ENCODE results near the gene IFNL1.

DNA sequence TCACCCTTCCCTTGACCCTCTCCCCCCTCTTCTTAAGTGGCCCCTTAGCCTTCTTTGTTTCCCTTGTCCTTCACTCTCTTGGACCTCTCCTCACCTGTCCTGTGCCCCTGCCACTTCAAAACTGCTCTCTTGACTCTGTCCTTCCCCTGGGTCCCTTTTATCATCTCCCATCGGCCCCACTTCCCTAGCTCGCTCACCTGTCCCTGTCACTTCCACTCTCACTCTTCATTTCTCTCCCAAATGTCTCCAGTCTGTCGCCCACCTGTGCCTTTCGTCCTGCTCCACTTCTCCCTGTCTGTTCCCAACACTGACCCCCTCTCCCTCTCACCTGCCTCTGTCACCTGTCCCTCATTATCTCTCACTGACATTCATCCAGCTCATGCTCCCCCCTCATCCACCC is 699 bp downstream of the IFNL1 start:
- TF ChIP-seq, protein P1, sequence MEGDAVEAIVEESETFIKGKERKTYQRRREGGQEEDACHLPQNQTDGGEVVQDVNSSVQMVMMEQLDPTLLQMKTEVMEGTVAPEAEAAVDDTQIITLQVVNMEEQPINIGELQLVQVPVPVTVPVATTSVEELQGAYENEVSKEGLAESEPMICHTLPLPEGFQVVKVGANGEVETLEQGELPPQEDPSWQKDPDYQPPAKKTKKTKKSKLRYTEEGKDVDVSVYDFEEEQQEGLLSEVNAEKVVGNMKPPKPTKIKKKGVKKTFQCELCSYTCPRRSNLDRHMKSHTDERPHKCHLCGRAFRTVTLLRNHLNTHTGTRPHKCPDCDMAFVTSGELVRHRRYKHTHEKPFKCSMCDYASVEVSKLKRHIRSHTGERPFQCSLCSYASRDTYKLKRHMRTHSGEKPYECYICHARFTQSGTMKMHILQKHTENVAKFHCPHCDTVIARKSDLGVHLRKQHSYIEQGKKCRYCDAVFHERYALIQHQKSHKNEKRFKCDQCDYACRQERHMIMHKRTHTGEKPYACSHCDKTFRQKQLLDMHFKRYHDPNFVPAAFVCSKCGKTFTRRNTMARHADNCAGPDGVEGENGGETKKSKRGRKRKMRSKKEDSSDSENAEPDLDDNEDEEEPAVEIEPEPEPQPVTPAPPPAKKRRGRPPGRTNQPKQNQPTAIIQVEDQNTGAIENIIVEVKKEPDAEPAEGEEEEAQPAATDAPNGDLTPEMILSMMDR (IDR thresholded peaks at IDR 0.05) = no peak
- no peak for TF ChIP-seq POLR2A (IDR thresholded peaks at IDR 0.05)

Measured in uterus (tissue), 2 donors.